ENCODE measurements around the gene PDE4C. TPM values are rescaled to one million over a fixed set of nuclear protein-coding genes. Genes with fewer than 3 reads are reported as not detected.

The PDE4C gene
- total RNA-seq, 1 donor = not detected

GRCh38 chr19:18221815-18222725, 4.2 kb downstream of the PDE4C start:
- H3K4me3 ChIP-seq (ENCODE audit: low read depth, low read length) = no peak overlapping the region
- DNase-seq (ENCODE audit: low read depth) = no peak
- no peak for TF ChIP-seq CTCF (IDR thresholded peaks at IDR 0.05; ENCODE audit: insufficient read depth, low read length)

GRCh38 chr19:18220632-18221275, 5.5 kb downstream of the PDE4C start:
- no peak for DNase-seq (ENCODE audit: low read depth)
- TF ChIP-seq CTCF (IDR thresholded peaks at IDR 0.05; ENCODE audit: insufficient read depth, low read length) = no peak
- H3K4me3 ChIP-seq (ENCODE audit: low read depth, low read length) = no peak overlapping the region

- H3K4me3 ChIP-seq (ENCODE audit: low read depth, low read length) = no peak overlapping the region
- DNase-seq (ENCODE audit: low read depth) = no peak
- TF ChIP-seq CTCF (IDR thresholded peaks at IDR 0.05; ENCODE audit: insufficient read depth, low read length) = no peak
Measured at GRCh38 chr19:18219911-18220631, 6.2 kb downstream of the PDE4C start.

- DNase-seq (ENCODE audit: low read depth) = no peak
- TF ChIP-seq CTCF (IDR thresholded peaks at IDR 0.05; ENCODE audit: insufficient read depth, low read length) = no peak
- no peak overlapping the region for H3K4me3 ChIP-seq (ENCODE audit: low read depth, low read length)
Measured at GRCh38 chr19:18218600-18218999, 7.6 kb downstream of the PDE4C start.

- H3K4me3 ChIP-seq (ENCODE audit: low read depth, low read length) = no peak overlapping the region
- DNase-seq (ENCODE audit: low read depth) = no peak
- TF ChIP-seq CTCF (IDR thresholded peaks at IDR 0.05; ENCODE audit: insufficient read depth, low read length) = no peak
Measured at GRCh38 chr19:18218159-18218558, 8.1 kb downstream of the PDE4C start.

- DNase-seq (ENCODE audit: low read depth) = no peak
- no peak overlapping the region for H3K4me3 ChIP-seq (ENCODE audit: low read depth, low read length)
- TF ChIP-seq CTCF (IDR thresholded peaks at IDR 0.05; ENCODE audit: insufficient read depth, low read length) = no peak
Measured at GRCh38 chr19:18216789-18217188, 9.4 kb downstream of the PDE4C start.

Measured in fibroblast of the aortic adventitia (primary cell).